ENCODE measurements around the gene CTNNB1. TPM values are rescaled to one million over a fixed set of nuclear protein-coding genes. Genes with fewer than 3 reads are reported as not detected.

The CTNNB1 gene
- total and polyA plus RNA-seq, 2 of the 4 experiments (the other 2 are of a cell fraction), result 364 to 1,677 TPM

DNA sequence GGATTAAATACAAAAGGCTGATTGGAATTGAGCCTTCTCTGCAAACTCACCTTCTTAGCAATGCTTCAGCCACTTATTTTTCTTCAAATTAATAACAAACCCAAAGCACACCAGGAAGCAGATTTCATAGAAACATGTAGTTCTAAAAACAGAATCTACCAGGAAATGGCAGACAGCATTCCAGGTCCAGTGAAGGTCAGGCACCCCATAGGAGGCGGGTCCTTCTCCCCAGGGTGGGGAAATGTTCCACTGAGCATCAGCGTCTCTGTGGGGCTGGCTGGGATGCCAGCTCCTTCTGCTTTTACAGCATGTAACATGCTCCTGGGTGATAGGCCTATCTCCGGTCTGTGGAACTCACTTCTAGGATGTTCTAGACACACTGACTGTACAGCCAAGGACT lies 49.2 kb downstream of the CTNNB1 start:
- H3K4me1 ChIP-seq (ENCODE audit: control insufficient read depth, insufficient read depth, low read length), result peaks cover 3% of the 10 kb centered on the region; the same call in 1 of the 2 replicates
- CTCF ChIA-PET, result no interaction called here
- no peak overlapping the region for H3K4me3 ChIP-seq (ENCODE audit: insufficient read depth, low read depth, low read length)
- H2BK5ac ChIP-seq (ENCODE audit: low read depth, low read length, poor library complexity, severe bottlenecking), result no peak overlapping the region
- no peak overlapping the region for H3K56ac ChIP-seq (ENCODE audit: extremely low read depth, insufficient read depth, low read length)
- H3K23ac ChIP-seq (ENCODE audit: low read depth, low read length), result no peak overlapping the region
- WGBS, 2 experiments (ENCODE audit: extremely low coverage in 2 of 2, insufficient read length in 1 of 2), result 83% methylated on average over 3 of the region's 3 CpGs; no CpG with 5 or more reads in 1 of the 2 experiments
- peaks cover 11% of the 10 kb centered on the region for H3K36me3 ChIP-seq (ENCODE audit: control insufficient read depth, insufficient read depth, low read length)
- ATAC-seq (ENCODE audit: low read depth), result peak; percentile 31; the same call in 1 of the 2 replicates
- no peak overlapping the region for H3K14ac ChIP-seq (replicated peaks; ENCODE audit: low read depth, low read length)
- no peak overlapping the region for H3K9ac ChIP-seq (ENCODE audit: low read depth, low read length)
- H4K20me1 ChIP-seq (ENCODE audit: insufficient read depth, low read length), result no peaks in the 10 kb centered on the region; the same call in 1 of the 2 replicates
- no peak overlapping the region for H3K4me2 ChIP-seq (ENCODE audit: low read depth, low read length)
- intact Hi-C loops (cut with micrococcal nuclease), result no loop called here
- dilution Hi-C loops (cut with HindIII; ENCODE audit: low sequenced_read_pairs, unreplicated experiment), result no loop called here
- no peak overlapping the region for H2BK20ac ChIP-seq (ENCODE audit: low read depth, low read length)
- POLR2A ChIA-PET (ENCODE audit: unreplicated experiment), result no interaction called here
- no peak overlapping the region for H2AK5ac ChIP-seq (ENCODE audit: low read depth, low read length)
- H4K91ac ChIP-seq (ENCODE audit: insufficient read depth, low read depth, low read length), result no peak overlapping the region
- BruUV-seq (replicated peaks), result no TSS peak
- H4K5ac ChIP-seq (ENCODE audit: low read depth, low read length), result no peak overlapping the region
- no peak overlapping the region for H3K27ac ChIP-seq (ENCODE audit: insufficient read depth, low read length)
- H3K4ac ChIP-seq (ENCODE audit: low read depth, low read length), result no peak overlapping the region
- no peak overlapping the region; the same call in 2 of the 3 replicates for H2BK15ac ChIP-seq (ENCODE audit: low read depth, low read length)
- DNase-seq, result no peak
- TF ChIP-seq RCOR1 (IDR thresholded peaks at IDR 0.05; ENCODE audit: insufficient replicate concordance, low read length) (no peak), SMC3 (IDR thresholded peaks at IDR 0.05; ENCODE audit: low read depth, low read length) (no peak), MXI1 (IDR thresholded peaks at IDR 0.05; ENCODE audit: borderline replicate concordance, low read depth, low read length) (no peak), BHLHE40 (IDR thresholded peaks at IDR 0.05; ENCODE audit: low read depth, low read length) (no peak), FOS (IDR thresholded peaks at IDR 0.05; ENCODE audit: low read depth, low read length) (no peak), MAFK (IDR thresholded peaks at IDR 0.05; ENCODE audit: low read depth, low read length) (no peak), RAD21 (IDR thresholded peaks at IDR 0.05; ENCODE audit: low read length) (no peak)
- TF ChIP-seq, protein P1, sequence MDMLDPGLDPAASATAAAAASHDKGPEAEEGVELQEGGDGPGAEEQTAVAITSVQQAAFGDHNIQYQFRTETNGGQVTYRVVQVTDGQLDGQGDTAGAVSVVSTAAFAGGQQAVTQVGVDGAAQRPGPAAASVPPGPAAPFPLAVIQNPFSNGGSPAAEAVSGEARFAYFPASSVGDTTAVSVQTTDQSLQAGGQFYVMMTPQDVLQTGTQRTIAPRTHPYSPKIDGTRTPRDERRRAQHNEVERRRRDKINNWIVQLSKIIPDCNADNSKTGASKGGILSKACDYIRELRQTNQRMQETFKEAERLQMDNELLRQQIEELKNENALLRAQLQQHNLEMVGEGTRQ (IDR thresholded peaks at IDR 0.05; ENCODE audit: low read depth, low read length), result no peak
- TF ChIP-seq, protein P2, sequence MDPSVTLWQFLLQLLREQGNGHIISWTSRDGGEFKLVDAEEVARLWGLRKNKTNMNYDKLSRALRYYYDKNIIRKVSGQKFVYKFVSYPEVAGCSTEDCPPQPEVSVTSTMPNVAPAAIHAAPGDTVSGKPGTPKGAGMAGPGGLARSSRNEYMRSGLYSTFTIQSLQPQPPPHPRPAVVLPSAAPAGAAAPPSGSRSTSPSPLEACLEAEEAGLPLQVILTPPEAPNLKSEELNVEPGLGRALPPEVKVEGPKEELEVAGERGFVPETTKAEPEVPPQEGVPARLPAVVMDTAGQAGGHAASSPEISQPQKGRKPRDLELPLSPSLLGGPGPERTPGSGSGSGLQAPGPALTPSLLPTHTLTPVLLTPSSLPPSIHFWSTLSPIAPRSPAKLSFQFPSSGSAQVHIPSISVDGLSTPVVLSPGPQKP (IDR thresholded peaks at IDR 0.05; ENCODE audit: borderline replicate concordance, low read depth, low read length), result no peak
- H4K8ac ChIP-seq (ENCODE audit: low read depth in 2 of 2, low read length in 2 of 2), result no peak overlapping the region
- H3K9me1 ChIP-seq (ENCODE audit: insufficient read depth, low read length), result peaks cover 19% of the 10 kb centered on the region; the same call in 1 of the 2 replicates
- H2AK9ac ChIP-seq (replicated peaks; ENCODE audit: low read depth, low read length, poor library complexity), result no peak overlapping the region
- no peak overlapping the region for H2BK120ac ChIP-seq (ENCODE audit: low read depth, low read length)
- H3K79me1 ChIP-seq (ENCODE audit: low read depth in 1 of 2, low read length in 2 of 2), result no peaks in the 10 kb centered on the region
- in situ Hi-C loops (cut with MboI; ENCODE audit: low sequenced_read_pairs), result no loop called here
- no peaks in the 10 kb centered on the region for H3K9me3 ChIP-seq (ENCODE audit: control insufficient read depth, insufficient read depth, low read length)
- no peaks in the 10 kb centered on the region for H3K27me3 ChIP-seq (ENCODE audit: control insufficient read depth, insufficient read depth, low read length)
- peak overlapping the region; percentile 68 for H2AFZ ChIP-seq (replicated peaks; ENCODE audit: low read length, poor library complexity)
- no peak overlapping the region for H3K18ac ChIP-seq (ENCODE audit: low read depth, low read length)
